Activated CD8-positive, alpha-beta memory T cell treated with anti-CD3 and anti-CD28 coated beads, Interleukin-2, amount 10 ng/mL, durations not matched to agents 7 days and 5 days (primary cell): Measurements from ENCODE around the gene TRAF3. TPM values are rescaled to one million over a fixed set of nuclear protein-coding genes. Genes with fewer than 3 reads are reported as not detected.

Experiments used
- ATAC-seq: fragments of 150-1000 bp; cut with Tn5 transposase; one replicate; pipeline ENCODE4 v1.10.0; 2021; ENCODE audit warnings: moderate library complexity
- CTCF ChIA-PET: fragments of 350-600 bp; sonication (Branson Sonifier 250); formaldehyde crosslinking; loops from one replicate; lab custom pipeline; 2021; ENCODE audit warnings: antibody characterized with exemption; lab: Charles Lee
- DNase-seq: peaks from one replicate; pipeline ENCODE4 v3.0.0-alpha.2; 2020
- H3K27ac Mint-ChIP-seq: one replicate; pipeline ENCODE4 v1.8.0; 2021; ENCODE audit warnings: mild to moderate bottlenecking, mixed read lengths
- H3K27me3 Mint-ChIP-seq: one replicate; pipeline ENCODE4 v1.8.0; 2021; ENCODE audit warnings: mixed read lengths
- H3K36me3 Mint-ChIP-seq: one replicate; pipeline ENCODE4 v1.8.0; 2021; ENCODE audit warnings: mild to moderate bottlenecking, mixed read lengths
- H3K4me1 Mint-ChIP-seq: one replicate; pipeline ENCODE4 v1.8.0; 2021; ENCODE audit warnings: mixed read lengths
- H3K4me3 Mint-ChIP-seq: one replicate; pipeline ENCODE4 v1.8.0; 2021; ENCODE audit warnings: mild to moderate bottlenecking, moderate library complexity, mixed read lengths
- H3K9me3 Mint-ChIP-seq: one replicate; pipeline ENCODE4 v1.8.0; 2022; ENCODE audit warnings: low read depth, mixed read lengths
- total RNA-seq, 2 experiments: library from RNA; stranded (reverse); gene quantifications; one replicate each; pipeline ENCODE4 v1.2.3, GENCODE V29; 2021

TRAF3 gene
- total RNA-seq, 2 experiments from 2014 or later = 49.5 to 78.1 TPM

DNA sequence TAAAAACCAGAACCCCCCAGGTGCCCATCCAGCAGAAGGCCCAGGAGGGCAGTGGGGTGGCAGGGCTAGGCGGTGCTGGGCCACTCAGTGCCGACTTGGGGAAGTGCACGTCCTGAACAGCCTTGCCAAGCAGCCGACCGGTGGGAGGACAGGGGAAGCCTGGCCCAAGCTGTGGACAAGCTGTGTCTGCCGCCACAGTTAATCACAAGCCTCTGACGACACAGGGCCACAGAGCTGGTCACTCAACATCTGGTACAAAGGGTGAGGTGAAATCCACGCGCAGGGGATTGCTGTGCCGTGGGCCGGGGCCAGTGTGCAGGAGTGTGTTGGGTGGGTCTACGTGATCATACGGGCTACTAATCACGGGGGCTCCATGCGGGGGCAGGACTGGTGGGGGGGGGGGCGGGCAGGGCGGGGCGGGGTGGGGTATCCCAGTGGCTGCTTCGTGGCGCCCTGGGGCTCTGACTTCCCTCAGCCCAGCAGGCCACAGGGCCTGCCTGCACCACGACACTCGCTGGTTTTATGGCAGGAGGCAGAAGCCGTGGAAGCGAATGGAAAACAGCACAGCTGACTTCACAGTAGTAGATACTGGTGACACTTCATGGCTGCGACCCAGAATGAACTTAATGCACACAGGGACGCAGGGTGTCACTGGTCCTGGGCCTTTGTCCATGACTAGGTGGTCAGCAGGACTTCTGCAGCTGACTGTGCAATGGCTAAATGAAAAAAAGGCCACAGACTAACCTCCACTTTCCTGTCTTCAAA lies 155.4 kb downstream of the TRAF3 start:
- no peak overlapping the region for H3K4me3 Mint-ChIP-seq
- ATAC-seq (no peak), DNase-seq (no peak)
- H3K4me1 Mint-ChIP-seq = peaks cover 6% of the 10 kb centered on the region
- H3K9me3 Mint-ChIP-seq = no peaks in the 10 kb centered on the region
- peaks cover 29% of the 10 kb centered on the region for H3K27me3 Mint-ChIP-seq
- H3K36me3 Mint-ChIP-seq = no peaks in the 10 kb centered on the region
- no peak overlapping the region for H3K27ac Mint-ChIP-seq
- CTCF ChIA-PET = interaction anchor here (1.1 kb wide), 1 partner anchor 238 kb away, joined by 3 read pairs; no protein-coding TSS in a partner anchor

DNA sequence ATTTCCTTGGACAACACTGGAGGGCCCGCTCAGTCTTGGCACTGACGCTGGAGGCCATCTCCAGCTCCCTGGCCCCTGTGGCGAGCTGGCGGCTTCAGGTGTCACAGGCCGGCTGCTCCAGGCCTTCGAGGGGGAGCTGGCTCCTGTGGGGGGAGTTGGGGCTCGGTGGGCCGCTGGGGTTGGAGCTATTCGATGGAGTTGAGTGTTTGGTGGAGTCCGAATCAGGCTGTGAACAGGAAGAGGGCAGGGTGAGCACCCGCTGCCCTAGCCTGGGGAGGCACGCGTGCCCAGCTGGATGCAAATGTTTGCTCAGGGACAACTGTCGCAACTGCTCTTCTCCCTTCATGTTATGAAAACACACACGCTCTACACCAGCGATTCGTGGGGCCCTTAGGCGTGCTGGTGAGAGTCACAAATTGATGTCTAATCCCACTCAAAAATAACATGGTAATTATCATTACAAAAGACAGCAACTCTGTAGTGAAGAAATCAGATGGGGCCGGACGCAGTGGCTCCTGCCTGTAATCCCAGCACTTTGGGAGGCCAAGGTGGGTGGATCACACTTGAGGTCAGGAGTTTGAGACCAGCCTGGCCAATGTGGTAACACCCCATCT lies 156.5 kb downstream of the TRAF3 start:
- CTCF ChIA-PET = interaction anchor here (1.1 kb wide), 1 partner anchor 239 kb away, joined by 3 read pairs; no protein-coding TSS in a partner anchor
- no peak for DNase-seq
- no peaks in the 10 kb centered on the region for H3K9me3 Mint-ChIP-seq
- H3K27me3 Mint-ChIP-seq = peaks cover 20% of the 10 kb centered on the region
- H3K27ac Mint-ChIP-seq = no peak overlapping the region
- no peak overlapping the region for H3K4me3 Mint-ChIP-seq
- H3K4me1 Mint-ChIP-seq = peaks cover 1% of the 10 kb centered on the region
- no peak for ATAC-seq
- no peaks in the 10 kb centered on the region for H3K36me3 Mint-ChIP-seq

DNA sequence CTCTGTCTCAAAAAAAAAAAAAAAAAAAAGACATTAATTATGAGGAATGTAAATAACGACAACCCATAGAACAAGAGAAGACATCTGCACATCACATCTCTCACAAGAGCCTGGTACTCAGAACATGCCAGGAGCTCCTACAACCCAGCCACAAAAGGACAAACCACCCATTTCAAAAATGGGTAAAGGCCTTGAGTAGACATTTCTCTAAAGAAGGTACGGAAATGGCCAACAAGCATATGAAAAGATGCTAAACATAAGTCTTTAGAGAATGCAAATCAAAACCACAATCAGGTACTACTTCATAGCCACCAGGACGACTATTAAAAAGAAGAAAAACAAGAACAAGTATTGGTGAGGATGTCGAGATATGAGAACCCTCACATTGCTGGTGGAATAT lies 158.5 kb downstream of the TRAF3 start:
- CTCF ChIA-PET = interaction anchor here (0.5 kb wide), 1 partner anchor 341 kb away, joined by 3 read pairs; no protein-coding TSS in a partner anchor
- DNase-seq (no peak), ATAC-seq (no peak)
- Mint-ChIP-seq H3K27ac (no peak overlapping the region), H3K4me1 (no peaks in the 10 kb centered on the region), H3K9me3 (no peaks in the 10 kb centered on the region), H3K27me3 (peaks cover 14% of the 10 kb centered on the region), H3K36me3 (no peaks in the 10 kb centered on the region), H3K4me3 (no peak overlapping the region)

DNA sequence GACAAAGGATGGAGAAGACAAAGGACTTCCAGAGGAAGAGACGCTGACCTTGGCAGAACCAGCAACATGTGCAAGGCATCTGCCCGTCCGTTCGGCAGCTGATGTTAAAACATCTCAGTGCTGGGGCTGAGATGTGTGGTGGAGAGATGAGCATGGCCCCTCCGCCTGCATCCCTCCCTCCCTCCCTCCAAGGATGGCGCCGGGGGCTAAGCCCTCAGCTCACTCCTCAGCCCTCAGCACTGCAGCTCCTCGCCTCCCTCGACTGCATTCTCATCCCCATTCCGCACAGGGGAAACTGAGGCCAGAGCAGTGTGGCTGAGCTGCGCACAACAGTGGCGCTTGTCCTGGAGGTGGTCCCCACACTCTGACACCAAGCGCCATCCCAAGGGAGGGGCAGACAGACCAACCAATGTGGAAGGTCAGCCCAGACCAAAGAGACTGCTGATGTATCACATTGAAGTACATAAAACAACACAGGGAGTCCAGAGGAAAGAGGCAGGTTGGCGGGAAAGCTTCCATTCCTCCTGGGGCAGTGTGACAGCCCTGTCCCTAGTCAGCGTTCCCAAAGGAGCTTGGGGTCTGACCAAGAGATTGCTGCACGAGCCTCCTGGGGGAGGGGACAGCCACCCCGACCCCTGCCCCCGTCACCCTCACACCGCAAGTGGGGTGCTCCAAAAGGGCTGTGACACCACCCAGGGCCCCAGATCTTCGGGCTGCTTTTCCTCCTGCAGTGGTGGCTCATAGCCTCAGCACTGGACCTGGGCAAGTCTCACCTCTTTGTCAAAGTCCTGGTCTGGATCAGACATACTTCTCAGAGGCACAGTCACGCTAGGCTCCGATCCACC lies 160.3 kb downstream of the TRAF3 start:
- Mint-ChIP-seq H3K9me3 (no peaks in the 10 kb centered on the region), H3K27ac (no peak overlapping the region), H3K4me3 (no peak overlapping the region), H3K4me1 (no peaks in the 10 kb centered on the region), H3K27me3 (no peaks in the 10 kb centered on the region), H3K36me3 (no peaks in the 10 kb centered on the region)
- CTCF ChIA-PET = no interaction called here
- no peak for ATAC-seq
- DNase-seq = no peak

DNA sequence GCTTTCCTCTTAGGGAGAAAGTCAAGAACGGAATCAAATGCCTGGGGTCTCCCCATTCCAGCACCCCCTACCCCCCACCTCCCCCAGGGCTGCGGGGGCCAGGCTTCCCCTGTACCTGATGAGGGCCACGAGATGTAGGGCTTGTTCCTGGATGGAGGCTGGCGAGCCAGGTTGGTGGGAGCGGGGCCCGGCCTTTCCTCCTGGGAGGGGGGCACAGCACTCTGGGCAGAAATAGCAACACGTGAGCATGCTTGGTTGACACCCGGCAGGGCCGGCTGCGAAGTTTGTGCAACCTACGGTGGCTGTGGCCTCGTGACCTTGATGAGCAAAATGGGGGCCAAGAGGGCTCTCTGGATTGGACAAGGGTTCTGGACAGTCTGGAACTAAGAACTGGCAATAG lies 160.9 kb downstream of the TRAF3 start:
- no peaks in the 10 kb centered on the region for H3K4me1 Mint-ChIP-seq
- H3K4me3 Mint-ChIP-seq = no peak overlapping the region
- CTCF ChIA-PET = no interaction called here
- H3K27ac Mint-ChIP-seq = no peak overlapping the region
- no peaks in the 10 kb centered on the region for H3K36me3 Mint-ChIP-seq
- H3K27me3 Mint-ChIP-seq = no peaks in the 10 kb centered on the region
- no peak for DNase-seq
- ATAC-seq = no peak
- H3K9me3 Mint-ChIP-seq = no peaks in the 10 kb centered on the region

DNA sequence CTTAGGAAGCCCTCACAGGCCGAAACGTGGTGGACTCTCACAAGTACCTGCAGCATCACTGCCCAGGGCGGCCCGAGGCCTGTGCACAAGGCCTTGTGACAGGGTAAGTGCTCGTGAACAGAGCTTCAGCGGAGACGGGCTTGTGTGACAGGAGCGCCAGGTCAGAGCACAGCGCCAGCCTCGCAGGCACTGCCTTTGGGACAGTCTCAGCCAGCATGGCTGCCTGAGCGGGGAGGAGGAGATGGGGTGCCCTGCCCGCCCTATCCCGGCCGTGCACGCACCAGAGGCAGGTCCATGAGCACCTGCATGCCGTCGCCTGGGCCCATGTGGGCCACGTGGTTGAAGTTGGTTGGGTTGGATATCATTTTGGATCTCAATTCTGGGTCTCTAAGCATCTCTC lies 162.1 kb downstream of the TRAF3 start:
- ATAC-seq (no peak), DNase-seq (no peak)
- Mint-ChIP-seq H3K4me3 (no peak overlapping the region), H3K4me1 (no peaks in the 10 kb centered on the region), H3K9me3 (no peaks in the 10 kb centered on the region), H3K27ac (no peak overlapping the region), H3K27me3 (no peaks in the 10 kb centered on the region), H3K36me3 (no peaks in the 10 kb centered on the region)
- CTCF ChIA-PET = no interaction called here

DNA sequence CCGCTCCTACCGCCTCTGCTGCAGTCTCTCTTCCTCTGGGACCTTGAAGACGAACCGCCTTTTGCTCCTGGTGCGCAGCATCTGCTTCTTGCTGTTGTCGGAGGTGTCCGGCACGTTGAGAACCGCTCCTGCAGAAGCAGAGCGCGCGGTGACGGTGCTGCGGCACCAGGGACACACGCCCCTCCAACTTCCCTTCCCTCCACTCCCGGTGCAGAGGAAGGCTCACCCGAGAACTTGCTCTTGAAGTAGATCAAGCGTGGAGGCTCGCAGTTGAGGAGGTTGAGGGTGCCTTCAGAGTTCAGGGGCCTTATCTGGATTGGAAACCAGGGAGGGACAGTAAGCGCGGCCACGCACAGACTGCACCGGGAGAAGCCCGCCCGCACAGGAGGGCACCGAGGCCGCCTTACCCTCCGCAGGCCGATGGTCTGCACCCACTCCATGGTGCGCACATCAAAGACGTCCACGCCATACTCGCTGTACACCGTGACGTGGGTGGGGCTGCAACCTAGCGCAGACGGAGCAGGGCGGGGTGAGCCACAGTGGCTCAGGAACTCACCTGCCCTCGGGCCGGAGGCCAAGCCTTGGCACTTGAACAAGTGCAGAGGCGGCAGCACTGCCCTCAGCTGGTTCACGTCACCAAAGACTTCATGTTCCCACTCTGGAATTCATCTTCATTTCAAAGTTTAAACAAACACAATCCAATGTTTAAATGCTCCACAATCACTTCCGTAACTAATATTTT lies 162.7 kb downstream of the TRAF3 start:
- no peaks in the 10 kb centered on the region for H3K27me3 Mint-ChIP-seq
- H3K4me1 Mint-ChIP-seq = no peaks in the 10 kb centered on the region
- no peak for DNase-seq
- no peak overlapping the region for H3K4me3 Mint-ChIP-seq
- no peaks in the 10 kb centered on the region for H3K9me3 Mint-ChIP-seq
- ATAC-seq = no peak
- H3K27ac Mint-ChIP-seq = no peak overlapping the region
- H3K36me3 Mint-ChIP-seq = no peaks in the 10 kb centered on the region
- CTCF ChIA-PET = no interaction called here

DNA sequence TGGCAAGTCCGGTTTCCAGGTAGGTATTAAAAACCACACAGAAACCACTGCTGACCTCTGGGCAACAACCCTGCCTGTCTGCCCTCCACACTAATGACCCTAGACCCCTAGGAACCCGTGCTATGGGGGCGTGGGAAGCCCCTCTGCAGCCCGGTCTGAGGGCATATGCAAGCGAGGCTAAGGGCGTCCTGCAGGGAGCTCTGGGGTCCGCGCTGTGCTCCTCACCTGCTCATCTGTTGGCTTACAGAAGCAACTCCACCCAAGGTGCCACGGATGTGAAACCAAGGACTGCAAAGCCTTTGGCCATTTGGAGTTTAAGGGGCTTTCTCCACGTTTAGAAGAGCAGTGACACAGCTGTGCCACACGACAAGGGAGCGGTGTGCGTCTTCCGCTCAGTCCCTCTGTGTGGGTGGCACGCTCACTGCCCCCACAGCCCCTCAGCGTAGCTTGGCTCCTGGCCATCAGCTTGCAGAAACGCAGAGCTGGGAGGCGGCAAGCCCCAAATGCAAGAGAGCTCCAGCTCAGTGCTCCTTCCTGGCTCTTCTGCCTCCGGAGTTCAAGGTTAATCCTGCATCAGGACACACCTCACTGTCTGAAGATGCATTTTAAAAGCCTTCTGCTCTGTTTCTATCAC lies 163.6 kb downstream of the TRAF3 start:
- Mint-ChIP-seq H3K27ac (no peak overlapping the region), H3K4me3 (no peak overlapping the region), H3K27me3 (no peaks in the 10 kb centered on the region), H3K36me3 (no peaks in the 10 kb centered on the region), H3K4me1 (no peaks in the 10 kb centered on the region), H3K9me3 (no peaks in the 10 kb centered on the region)
- CTCF ChIA-PET = no interaction called here
- ATAC-seq = no peak
- no peak for DNase-seq

DNA sequence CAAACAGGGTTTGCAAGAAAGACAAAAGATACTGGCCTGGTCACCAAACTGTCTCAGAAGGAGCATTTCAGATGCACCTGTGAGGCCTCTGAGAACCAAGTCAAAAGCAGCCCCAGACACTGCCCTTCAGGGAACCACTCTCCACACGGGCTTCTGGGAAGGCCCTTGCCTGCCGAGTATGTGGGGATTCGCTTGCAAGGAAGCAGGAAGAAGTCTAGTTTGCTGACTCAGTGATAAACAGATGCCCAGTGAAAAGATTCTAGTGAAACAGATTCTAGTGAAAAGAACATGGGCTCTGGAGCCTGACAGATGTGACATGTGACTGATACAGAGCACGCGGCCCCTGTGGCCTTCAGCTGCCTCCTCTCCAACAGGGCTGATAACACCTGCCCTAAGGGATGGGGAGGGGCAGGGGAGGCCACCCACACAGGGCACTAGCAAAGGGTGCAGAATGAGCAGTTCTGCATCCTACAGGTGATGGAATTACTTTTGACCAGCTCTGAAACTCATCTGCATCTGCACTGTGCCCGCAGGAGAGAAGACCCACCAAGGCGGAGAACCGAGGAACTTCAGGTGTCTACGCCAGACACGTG lies 164.3 kb downstream of the TRAF3 start:
- no peak for DNase-seq
- CTCF ChIA-PET = no interaction called here
- Mint-ChIP-seq H3K4me1 (peaks cover 3% of the 10 kb centered on the region), H3K27ac (no peak overlapping the region), H3K9me3 (no peaks in the 10 kb centered on the region), H3K36me3 (no peaks in the 10 kb centered on the region), H3K27me3 (no peaks in the 10 kb centered on the region), H3K4me3 (no peak overlapping the region)
- ATAC-seq = no peak

DNA sequence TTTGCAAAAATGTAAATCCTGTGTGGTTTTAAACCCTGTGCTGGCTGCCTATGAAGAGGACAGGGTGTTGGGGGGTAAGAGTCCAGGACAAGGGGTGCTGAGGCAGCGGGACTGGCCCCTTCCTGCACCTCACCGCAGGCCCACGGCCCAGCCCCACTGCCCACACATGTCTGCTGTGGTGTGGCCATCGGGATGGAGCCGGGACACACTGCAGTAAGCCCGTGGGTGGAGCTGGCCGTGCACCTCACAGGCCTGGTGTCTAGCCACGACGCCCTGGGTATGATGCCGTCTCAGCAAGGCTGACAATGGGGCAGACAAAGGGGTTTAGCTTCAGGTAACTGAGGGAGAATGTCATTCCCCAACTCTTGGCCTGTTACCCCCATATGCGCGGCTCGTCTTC lies 164.8 kb downstream of the TRAF3 start:
- H3K27ac Mint-ChIP-seq = no peak overlapping the region
- CTCF ChIA-PET = no interaction called here
- H3K4me3 Mint-ChIP-seq = no peak overlapping the region
- peaks cover 7% of the 10 kb centered on the region for H3K4me1 Mint-ChIP-seq
- no peaks in the 10 kb centered on the region for H3K36me3 Mint-ChIP-seq
- no peaks in the 10 kb centered on the region for H3K9me3 Mint-ChIP-seq
- DNase-seq (no peak), ATAC-seq (no peak)
- no peaks in the 10 kb centered on the region for H3K27me3 Mint-ChIP-seq

DNA sequence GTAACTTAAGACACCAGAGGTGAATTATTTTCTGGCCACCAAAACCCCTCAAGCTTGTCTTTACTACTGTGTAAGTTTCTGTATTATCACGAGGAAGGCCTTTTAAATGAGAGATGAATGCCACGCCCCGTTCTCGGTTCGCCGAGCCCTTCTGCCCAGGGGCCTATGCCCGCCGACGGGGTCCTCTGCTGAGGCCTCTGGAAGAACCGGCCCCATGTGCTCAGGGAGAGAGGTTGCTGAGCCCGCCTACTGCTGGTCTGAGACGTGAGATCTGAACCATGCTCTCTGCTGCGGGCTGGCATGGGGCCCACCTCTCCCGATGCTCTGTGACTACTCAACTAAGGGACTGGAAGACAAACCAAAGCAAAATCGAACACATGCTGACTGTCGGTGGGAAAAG lies 166.2 kb downstream of the TRAF3 start:
- peaks cover 11% of the 10 kb centered on the region for H3K4me1 Mint-ChIP-seq
- H3K9me3 Mint-ChIP-seq = no peaks in the 10 kb centered on the region
- ATAC-seq = no peak
- H3K4me3 Mint-ChIP-seq = no peak overlapping the region
- H3K36me3 Mint-ChIP-seq = no peaks in the 10 kb centered on the region
- no peak overlapping the region for H3K27ac Mint-ChIP-seq
- DNase-seq = no peak
- CTCF ChIA-PET = no interaction called here
- no peaks in the 10 kb centered on the region for H3K27me3 Mint-ChIP-seq

DNA sequence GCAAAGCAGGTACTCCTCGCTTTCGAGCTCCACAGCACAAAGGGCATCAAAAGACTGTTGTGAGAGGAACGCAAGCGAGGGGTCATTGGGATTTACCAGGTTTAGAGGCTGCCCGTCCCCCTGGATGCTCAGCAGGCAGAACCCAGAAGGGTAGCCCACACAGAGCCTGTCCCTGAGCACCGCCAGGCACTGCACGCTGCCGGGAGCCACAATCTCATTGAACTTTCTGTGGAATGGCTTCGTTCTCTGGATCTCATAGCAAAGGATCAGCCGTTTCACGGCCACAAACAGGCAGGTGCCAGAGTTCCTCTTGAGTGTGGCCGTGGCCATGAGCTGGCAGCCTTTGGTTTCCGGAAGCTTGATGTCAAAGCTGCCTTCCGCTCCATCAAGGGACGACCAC lies 166.7 kb downstream of the TRAF3 start:
- CTCF ChIA-PET = no interaction called here
- Mint-ChIP-seq H3K4me1 (peaks cover 15% of the 10 kb centered on the region), H3K27me3 (no peaks in the 10 kb centered on the region)

More for the DNA sequence above, 166.7 kb downstream of the TRAF3 start:
- H3K4me3 Mint-ChIP-seq = no peak overlapping the region
- H3K27ac Mint-ChIP-seq = no peak overlapping the region
- ATAC-seq (no peak), DNase-seq (no peak)
- H3K9me3 Mint-ChIP-seq = no peaks in the 10 kb centered on the region
- H3K36me3 Mint-ChIP-seq = no peaks in the 10 kb centered on the region
